H9 (cell line): ENCODE data around the gene C3orf85. TPM values are rescaled to one million over a fixed set of nuclear protein-coding genes. Genes with fewer than 3 reads are reported as not detected.

Experiments used
- DNase-seq: peaks from one replicate; pipeline ENCODE4 v3.0.0-alpha.2; 2017
- H2AFZ ChIP-seq: one replicate; pipeline ENCODE4 v1.6.1; 2013; ENCODE audit warnings: mild to moderate bottlenecking, low read length, control low read depth, moderate library complexity
- H2AK5ac ChIP-seq: 2 replicates; pipeline ENCODE4 v1.6.1; 2013; ENCODE audit warnings: low read length, control low read depth, mixed read lengths; ENCODE audit not compliant: insufficient read length
- H2BK120ac ChIP-seq: one replicate; pipeline ENCODE4 v1.6.1; 2013; ENCODE audit warnings: low read depth, mild to moderate bottlenecking, low read length, control low read depth, inconsistent platforms; ENCODE audit not compliant: poor library complexity, severe bottlenecking
- H2BK12ac ChIP-seq: 2 replicates; pipeline ENCODE4 v1.6.1; 2013; ENCODE audit warnings: low read length, control low read depth, mixed read lengths, low read depth; ENCODE audit not compliant: insufficient read length
- H2BK15ac ChIP-seq: 2 replicates; pipeline ENCODE4 v1.6.1; 2013; ENCODE audit warnings: low read depth, low read length, control low read depth
- H2BK20ac ChIP-seq: one replicate; pipeline ENCODE4 v1.6.1; 2013; ENCODE audit warnings: low read depth, mild to moderate bottlenecking, low read length, control low read depth, inconsistent platforms; ENCODE audit not compliant: poor library complexity, severe bottlenecking
- H2BK5ac ChIP-seq: 2 replicates; pipeline ENCODE4 v1.6.1; 2013; ENCODE audit warnings: low read length, control low read depth, mixed read lengths; ENCODE audit not compliant: insufficient read length
- H3K14ac ChIP-seq: 2 replicates; pipeline ENCODE4 v1.6.1; 2013; ENCODE audit warnings: low read length, control low read depth; ENCODE audit not compliant: insufficient read depth
- H3K18ac ChIP-seq: 2 replicates; pipeline ENCODE4 v1.6.1; 2013; ENCODE audit warnings: low read depth, mild to moderate bottlenecking, mixed read lengths, low read length, control low read depth; ENCODE audit not compliant: insufficient read length
- H3K23ac ChIP-seq: 2 replicates; pipeline ENCODE4 v1.6.1; 2013; ENCODE audit warnings: low read length, control low read depth, mixed read lengths, low read depth; ENCODE audit not compliant: insufficient read length
- H3K23me2 ChIP-seq: 2 replicates; pipeline ENCODE4 v1.6.1; 2013; ENCODE audit warnings: low read depth, mild to moderate bottlenecking, mixed read lengths, low read length, control low read depth; ENCODE audit not compliant: insufficient read length, poor library complexity, severe bottlenecking
- H3K27ac ChIP-seq: 2 replicates; pipeline ENCODE4 v1.5.1; 2013; ENCODE audit warnings: low read length, control low read depth, mixed read lengths, low read depth; ENCODE audit not compliant: insufficient read length
- H3K27me3 ChIP-seq: 2 replicates; pipeline ENCODE4 v1.6.1; 2013; ENCODE audit warnings: low read length, control low read depth, inconsistent platforms; ENCODE audit not compliant: insufficient read depth
- H3K4ac ChIP-seq: 2 replicates; pipeline ENCODE4 v1.6.1; 2013; ENCODE audit warnings: low read depth, mild to moderate bottlenecking, control low read depth, inconsistent platforms, low read length, moderate library complexity
- H3K4me1 ChIP-seq: 2 replicates; pipeline ENCODE4 v1.6.1; 2013; ENCODE audit warnings: low read length, control low read depth, inconsistent platforms; ENCODE audit not compliant: insufficient read depth
- H3K4me2 ChIP-seq: 2 replicates; pipeline ENCODE4 v1.6.1; 2013; ENCODE audit warnings: low read length, control low read depth, mixed read lengths; ENCODE audit not compliant: insufficient read length, insufficient read depth
- H3K56ac ChIP-seq: 2 replicates; pipeline ENCODE4 v1.6.1; 2013; ENCODE audit warnings: low read depth, mild to moderate bottlenecking, mixed read lengths, low read length, control low read depth; ENCODE audit not compliant: insufficient read length
- H3K79me1 ChIP-seq: 2 replicates; pipeline ENCODE4 v1.6.1; 2013; ENCODE audit warnings: low read depth, mild to moderate bottlenecking, moderate library complexity, low read length, control low read depth, inconsistent platforms; ENCODE audit not compliant: insufficient read depth, poor library complexity, severe bottlenecking
- H3K79me2 ChIP-seq: 2 replicates; pipeline ENCODE4 v1.6.1; 2013; ENCODE audit warnings: low read length, control low read depth, inconsistent platforms; ENCODE audit not compliant: insufficient read depth
- H3K9ac ChIP-seq: 2 replicates; pipeline ENCODE4 v1.6.1; 2013; ENCODE audit warnings: low read length, control low read depth, mixed read lengths; ENCODE audit not compliant: insufficient read length; ENCODE audit errors: extremely low read depth
- H3K9me3 ChIP-seq: one replicate; pipeline ENCODE4 v1.6.1; 2013; ENCODE audit warnings: low read depth, low read length, inconsistent platforms; ENCODE audit not compliant: control insufficient read depth
- H3T11ph ChIP-seq: one replicate; pipeline ENCODE4 v1.6.1; 2013; ENCODE audit warnings: mild to moderate bottlenecking, low read length, control low read depth, inconsistent platforms
- H4K20me1 ChIP-seq: one replicate; pipeline ENCODE4 v1.6.1; 2013; ENCODE audit not compliant: control insufficient read depth, insufficient read length, insufficient read depth
- H4K5ac ChIP-seq: 2 replicates; pipeline ENCODE4 v1.6.1; 2013; ENCODE audit warnings: low read depth, mild to moderate bottlenecking, mixed read lengths, low read length, control low read depth; ENCODE audit not compliant: insufficient read length
- H4K8ac ChIP-seq: replicated peaks from 2 replicates; pipeline ENCODE4 v1.6.1; 2013; ENCODE audit warnings: low read length, control low read depth, mixed read lengths, low read depth; ENCODE audit not compliant: insufficient read length
- H4K91ac ChIP-seq: 2 replicates; pipeline ENCODE4 v1.6.1; 2013; ENCODE audit warnings: low read depth, mild to moderate bottlenecking, moderate library complexity, mixed read lengths, low read length, control low read depth; ENCODE audit not compliant: insufficient read length
- H3K27ac Mint-ChIP-seq, 3 experiments: 2 replicates in 2 of 3; 3 replicates in 1 of 3; pipeline ENCODE4 v1.8.0; 2020 to 2021; ENCODE audit warnings: mixed read lengths in 3 of 3, mild to moderate bottlenecking in 1 of 3, moderate library complexity in 1 of 3
- H3K27me3 Mint-ChIP-seq: 2 replicates; pipeline ENCODE4 v1.8.0; 2021; ENCODE audit warnings: low read depth, mild to moderate bottlenecking, moderate library complexity, mixed read lengths
- H3K36me3 Mint-ChIP-seq, 3 experiments: 2 replicates in 2 of 3; 3 replicates in 1 of 3; pipeline ENCODE4 v1.8.0; 2020 to 2021; ENCODE audit warnings: low read depth in 3 of 3, mixed read lengths in 3 of 3; ENCODE audit not compliant: insufficient read depth in 1 of 3
- H3K4me1 Mint-ChIP-seq, 2 experiments: 2 replicates each; pipeline ENCODE4 v1.8.0; 2020; ENCODE audit warnings: mixed read lengths in 2 of 2
- H3K4me3 Mint-ChIP-seq, 2 experiments: 2 replicates in 1 of 2; 3 replicates in 1 of 2; pipeline ENCODE4 v1.8.0; 2020 to 2021; ENCODE audit warnings: mild to moderate bottlenecking in 2 of 2, mixed read lengths in 2 of 2, moderate library complexity in 1 of 2
- H3K9me3 Mint-ChIP-seq, 2 experiments: 2 replicates in 1 of 2; 3 replicates in 1 of 2; pipeline ENCODE4 v1.8.0; 2020; ENCODE audit warnings: mild to moderate bottlenecking in 2 of 2, mixed read lengths in 2 of 2, moderate library complexity in 1 of 2
- CTCF ChIP-seq: fragments of 200-600 bp; sonication (generic); conservative IDR thresholded peaks from 3 replicates; pipeline ENCODE4 v1.8.0; 2021; ENCODE audit warnings: antibody characterized with exemption, mild to moderate bottlenecking
- WGBS: extraction: QIAGEN DNeasy Blood & Tissue Kit; methylation state at CpG from one replicate; pipeline ENCODE4 v1.1.7; 2013; ENCODE audit warnings: missing lambda C conversion rate, low lambda C conversion rate, mixed read lengths; ENCODE audit not compliant: insufficient read length; ENCODE audit errors: extremely low coverage; 5-methylcytosine and 5-hydroxymethylcytosine counted together
- total RNA-seq: library from RNA; stranded (reverse); gene quantifications from 2 replicates; pipeline ENCODE4 v1.2.1, GENCODE V29; 2021

Gene C3orf85
- total RNA-seq, 1 experiment from 2014 or later: not detected

- H3K4me3 Mint-ChIP-seq: no peak overlapping the region
- DNase-seq: no peak
- no peak overlapping the region for H4K5ac ChIP-seq
Observed at GRCh38 chr3:109137761-109138160, 1.2 kb downstream of the C3orf85 start.

More at GRCh38 chr3:109137761-109138160, 1.2 kb downstream of the C3orf85 start:
- no peaks in the 10 kb centered on the region for H3K36me3 Mint-ChIP-seq
- Histone ChIP-seq H3K27me3 (no peaks in the 10 kb centered on the region), H3K9me3 (no peaks in the 10 kb centered on the region), H3K79me1 (no peaks in the 10 kb centered on the region), H3K4ac (no peak overlapping the region), H3K4me1 (no peaks in the 10 kb centered on the region; the same call in 1 of the 2 replicates), H2BK5ac (no peak overlapping the region), H4K91ac (no peak overlapping the region), H3K23me2 (no peaks in the 10 kb centered on the region), H3K23ac (no peak overlapping the region), H3K9ac (no peak overlapping the region), H2BK20ac (no peak overlapping the region), H2AK5ac (no peak overlapping the region), H3K27ac (no peak overlapping the region), H2BK12ac (no peak overlapping the region), H4K8ac (no peak overlapping the region), H2AFZ (no peak overlapping the region), H3K14ac (no peak overlapping the region), H3K4me2 (no peak overlapping the region), H4K20me1 (no peaks in the 10 kb centered on the region), H3T11ph (no peak overlapping the region), H2BK15ac (no peak overlapping the region), H3K56ac (no peak overlapping the region), H3K18ac (no peak overlapping the region), H3K79me2 (no peaks in the 10 kb centered on the region), H2BK120ac (no peak overlapping the region)
- no peaks in the 10 kb centered on the region for H3K27me3 Mint-ChIP-seq
- no peak overlapping the region for H3K27ac Mint-ChIP-seq
- no peaks in the 10 kb centered on the region for H3K4me1 Mint-ChIP-seq
- TF ChIP-seq CTCF: no peak
- H3K9me3 Mint-ChIP-seq: no peaks in the 10 kb centered on the region
- no CpG with 5 or more reads among the region's 2 CpGs for WGBS
